Posterior cingulate gyrus (tissue), 11 donors: Measurements from ENCODE around the gene GHRH.

ENCODE experiments used
- DNase-seq, 10 donors: peaks; one replicate each; pipeline versions ENCODE4 v3.0.0 to v3.0.0-alpha.2; 2020 to 2021; ENCODE audit warnings: mixed read lengths in 3 of 10
- intact Hi-C: fragments of 100-400 bp; cut with DNase I; formaldehyde crosslinking; loops from one replicate; pipeline ENCODE4 v1.15.1; 2023

Gene GHRH

GRCh38 chr20:37219751-37220668 lies 41.6 kb downstream of the GHRH start:
- intact Hi-C loops, result no loop called here
- DNase-seq, result no peak

DNA sequence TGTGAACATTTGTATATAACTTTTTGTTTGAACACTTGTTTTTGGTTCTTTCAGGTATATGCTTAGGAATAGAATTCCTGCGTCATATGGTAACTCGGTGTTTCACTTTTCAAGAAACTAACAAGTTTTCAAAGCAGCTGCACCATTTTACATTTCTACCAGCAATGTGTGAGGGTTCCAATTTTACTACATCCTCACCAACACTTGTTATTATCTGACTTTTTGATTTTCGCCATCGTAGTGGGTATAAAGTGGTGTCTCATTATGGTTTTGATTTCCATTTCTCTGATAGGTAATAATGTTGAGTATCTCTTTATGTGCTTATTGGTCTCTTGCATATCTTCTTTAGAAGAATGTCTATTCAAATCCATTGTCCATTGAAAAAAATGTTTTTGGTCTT lies 42.6 kb downstream of the GHRH start:
- DNase-seq, result no peak
- intact Hi-C loops, result no loop called here

DNA sequence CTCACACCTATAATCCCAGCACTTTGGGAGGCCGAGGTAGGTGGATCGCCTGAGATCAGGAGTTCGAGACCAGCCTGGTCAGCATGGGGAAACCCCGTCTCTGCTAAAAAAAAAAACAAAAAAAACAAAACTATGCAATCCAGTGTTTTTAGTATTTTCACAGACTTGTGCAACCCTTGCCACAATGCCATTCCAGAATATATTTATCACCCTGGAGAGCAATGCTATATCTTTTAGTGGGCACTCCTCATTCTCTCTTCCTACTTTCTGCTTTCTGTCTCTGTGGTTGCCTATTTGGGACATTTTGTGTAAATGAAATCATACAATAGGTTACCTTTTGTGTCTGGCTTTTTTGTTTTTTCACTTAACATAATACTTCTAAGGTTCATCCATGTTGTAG lies 43.2 kb downstream of the GHRH start:
- intact Hi-C loops, result no loop called here
- DNase-seq, result no peak

DNA sequence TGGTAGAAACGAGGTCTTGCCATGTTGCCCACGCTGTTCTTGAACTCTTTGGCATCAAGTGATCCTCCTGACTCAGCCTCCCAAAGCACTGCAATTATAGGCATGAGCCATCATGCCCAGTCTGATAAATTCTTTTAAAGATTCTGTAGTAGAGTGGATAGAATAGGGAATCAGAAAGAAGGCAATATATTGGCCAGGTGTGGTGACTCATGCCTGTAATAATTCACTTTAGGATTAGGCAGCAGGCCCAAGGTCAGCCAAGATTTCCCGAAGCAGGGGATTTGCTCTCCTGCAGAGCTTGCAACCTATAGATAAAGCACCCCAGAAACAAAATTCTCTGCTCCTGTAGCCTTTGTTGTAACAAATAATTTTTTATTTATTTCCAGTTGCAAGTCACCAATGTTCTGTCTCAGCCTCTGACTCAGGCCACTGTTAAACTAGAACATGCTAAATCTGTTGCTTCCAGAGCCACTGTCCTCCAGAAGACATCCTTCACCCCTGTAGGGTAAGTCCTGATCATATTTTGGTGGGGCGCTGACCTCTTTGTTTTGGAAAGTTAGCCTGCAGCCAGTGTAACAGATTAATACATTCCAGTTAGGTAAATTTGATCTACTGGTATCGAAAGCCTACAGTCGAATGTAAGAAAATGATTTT lies 51.8 kb downstream of the GHRH start:
- no peak for DNase-seq
- intact Hi-C loops, result no loop called here

DNA sequence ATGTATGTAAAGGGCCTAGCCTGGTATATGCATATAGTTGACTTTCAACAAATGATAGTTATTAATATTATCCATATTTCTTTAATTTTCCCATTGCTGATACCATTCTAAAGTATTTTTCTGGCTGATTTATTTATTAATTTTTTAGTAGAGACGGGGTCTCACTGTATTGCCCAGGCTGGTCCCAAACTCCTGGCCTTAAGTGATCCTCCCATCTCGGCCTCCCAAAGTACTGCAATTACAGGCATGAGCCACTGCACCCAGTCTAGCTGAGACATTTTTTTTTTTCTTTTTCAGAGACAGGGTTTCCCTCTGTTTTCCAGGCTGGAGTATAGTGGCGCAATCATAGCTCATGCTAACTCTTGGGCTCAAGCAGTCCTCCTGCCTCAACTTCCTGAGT lies 52.4 kb downstream of the GHRH start:
- DNase-seq, result no peak
- intact Hi-C loops, result no loop called here

- intact Hi-C loops, result no loop called here
- no peak for DNase-seq
Observed at GRCh38 chr20:37207171-37207570, 54.4 kb downstream of the GHRH start.

GRCh38 chr20:37205794-37206193 lies 55.8 kb downstream of the GHRH start:
- intact Hi-C loops, result no loop called here
- DNase-seq, result no peak

DNA sequence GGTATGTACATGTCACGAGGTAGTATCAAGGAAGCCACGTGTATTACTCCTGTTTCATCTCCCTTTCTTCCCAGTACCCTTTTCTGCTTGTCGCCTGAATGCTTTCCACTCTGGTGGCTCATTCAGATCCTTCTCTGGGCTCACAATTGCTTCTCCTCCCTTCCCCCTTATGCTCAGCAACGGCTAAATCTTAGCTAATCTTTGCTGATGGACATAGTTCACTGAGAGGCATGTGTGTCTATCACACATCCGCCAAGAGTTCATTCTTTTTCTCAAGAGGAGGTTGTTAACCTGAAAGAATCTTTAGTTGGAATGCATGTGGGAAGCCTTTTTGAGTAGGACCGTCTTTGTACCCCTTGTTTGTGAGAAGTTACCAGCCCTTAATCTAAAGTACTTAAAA lies 56.5 kb downstream of the GHRH start:
- no peak for DNase-seq
- intact Hi-C loops, result no loop called here

GRCh38 chr20:37204056-37204455 lies 57.6 kb downstream of the GHRH start:
- intact Hi-C loops, result no loop called here
- no peak for DNase-seq

DNA sequence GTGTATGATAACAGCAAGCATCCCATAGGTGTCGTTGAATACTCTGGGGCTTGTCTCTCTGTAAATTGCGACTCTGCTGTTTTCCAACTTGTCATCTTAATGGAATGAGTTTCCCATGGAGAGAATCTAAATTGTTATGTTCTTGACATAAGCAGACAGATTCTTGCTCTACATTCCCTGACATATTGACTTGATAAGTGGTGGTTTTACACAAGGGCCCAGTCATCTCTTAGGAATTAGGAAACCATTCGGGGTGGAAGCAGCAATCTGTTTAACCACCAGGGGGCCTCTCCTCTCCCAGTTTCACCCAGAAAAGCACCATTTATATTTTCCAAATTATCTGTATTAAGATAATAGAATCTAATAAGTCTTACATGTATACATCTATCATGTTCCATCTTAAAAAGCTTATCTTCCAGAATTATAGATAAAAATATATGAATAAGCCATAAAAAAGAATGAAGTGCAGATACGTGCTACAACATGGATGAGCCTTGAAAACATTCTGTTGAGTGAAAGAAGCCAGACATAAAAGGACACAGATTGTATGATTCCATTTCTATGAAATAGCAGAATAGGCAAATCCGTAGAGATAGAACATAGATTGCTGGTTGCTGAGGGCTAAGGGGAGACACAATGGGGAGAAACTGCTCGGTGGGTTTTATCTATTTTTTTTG lies 59.2 kb downstream of the GHRH start:
- DNase-seq, result peak in 3 of 10 donors; percentile 26 to 31 (median 26)
- intact Hi-C loops, result loop anchor here (2.0 kb wide), 1 partner anchor 332 kb away; no protein-coding TSS in a partner anchor

DNA sequence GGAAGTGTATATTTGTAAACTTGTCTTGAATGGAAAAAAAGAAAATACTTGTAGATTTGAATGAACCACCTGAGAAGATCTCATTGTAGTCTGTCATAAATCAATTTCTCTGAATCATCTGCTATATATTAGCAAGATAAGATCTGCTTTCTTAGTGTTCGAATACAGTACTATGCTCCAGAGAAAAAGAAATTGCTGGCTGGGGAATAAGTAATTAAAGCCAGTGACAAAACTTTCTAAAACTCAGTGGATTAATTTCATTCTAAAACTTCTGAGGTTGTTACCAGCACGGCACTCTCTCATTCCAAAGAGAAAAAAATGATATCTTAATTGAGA lies 59.8 kb downstream of the GHRH start:
- DNase-seq, result no peak
- intact Hi-C loops, result loop anchor here (2.0 kb wide), 1 partner anchor 333 kb away; no protein-coding TSS in a partner anchor
